Esophagus muscularis mucosa (tissue), 4 donors: ENCODE results near the gene TRIM8. TPM values are rescaled to one million over a fixed set of nuclear protein-coding genes. Genes with fewer than 3 reads are reported as not detected.

ENCODE experiments used
- DNase-seq: peaks from one replicate; pipeline ENCODE4 v3.0.0-alpha.2; 2017; ENCODE audit errors: extremely low spot score
- H3K27ac ChIP-seq, 4 donors: fragments of 200-600 bp; sonication (generic); replicated peaks in 1 of 4; 1 replicate in 3 of 4; 2 replicates in 1 of 4; pipeline ENCODE4 v1.5.1; 2016 to 2019; ENCODE audit warnings: mild to moderate bottlenecking in 1 of 4
- H3K27me3 ChIP-seq, 4 donors: fragments of 200-600 bp; sonication (generic); one replicate each; pipeline versions ENCODE4 v1.5.1 to v1.6.0; 2016 to 2019
- H3K36me3 ChIP-seq, 4 donors: fragments of 200-600 bp; sonication (generic); one replicate each; pipeline ENCODE4 v1.5.1; 2016 to 2019
- H3K4me1 ChIP-seq, 4 donors: fragments of 200-600 bp; sonication (generic); one replicate each; pipeline ENCODE4 v1.5.1; 2016 to 2019
- H3K4me3 ChIP-seq, 4 donors: fragments of 200-600 bp; sonication (generic); 1 replicate in 2 of 4; 2 replicates in 2 of 4; pipeline ENCODE4 v1.5.1; 2016 to 2019; ENCODE audit warnings: mild to moderate bottlenecking in 4 of 4, moderate library complexity in 1 of 4
- H3K9me3 ChIP-seq, 4 donors: fragments of 200-600 bp; sonication (generic); 1 replicate in 3 of 4; 2 replicates in 1 of 4; pipeline ENCODE4 v1.5.1; 2016 to 2019
- EP300 ChIP-seq: sonication (generic); formaldehyde crosslinking; IDR thresholded peaks from one replicate; pipeline ENCODE4 v1.6.1; 2017; ENCODE audit warnings: antibody characterized with exemption
- POLR2A ChIP-seq: fragments of 450-650 bp; IDR thresholded peaks from one replicate; pipeline ENCODE4 v1.6.1; 2017; ENCODE audit warnings: antibody characterized with exemption, moderate library complexity, mild to moderate bottlenecking, low read depth
- POLR2AphosphoS5 ChIP-seq, 2 donors: sonication (generic); formaldehyde crosslinking; IDR thresholded peaks; one replicate each; pipeline ENCODE4 v1.6.1; 2017; ENCODE audit warnings: antibody characterized with exemption in 2 of 2
- WGBS: methylation state at CpG from one replicate; pipeline ENCODE4 v1.1.5; 2018; 5-methylcytosine and 5-hydroxymethylcytosine counted together
- intact Hi-C: fragments of 100-400 bp; cut with DNase I; formaldehyde crosslinking; loops from one replicate; pipeline ENCODE4 v1.15.1; 2023
- total RNA-seq, 4 donors: library from RNA; depleted of rRNA; stranded (reverse); fragments of >200 nt; gene quantifications; one replicate each; pipeline versions ENCODE4 v1.1.0 to v1.2.1, GENCODE V29; 2016
- TF ChIP-seq, protein P1 (sequence below), 3 experiments: fragments of 200-600 bp in 2 of 3; fragments of 450-650 bp in 1 of 3; sonication (generic) in 2 of 3; IDR thresholded peaks; one replicate each; pipeline ENCODE4 v1.5.1; 2017 to 2019; ENCODE audit warnings: antibody characterized with exemption in 3 of 3, mild to moderate bottlenecking in 2 of 3, moderate library complexity in 1 of 3

The TRIM8 gene
- total RNA-seq, 4 donors from 2014 or later: 103 to 170 (median 159) TPM

DNA sequence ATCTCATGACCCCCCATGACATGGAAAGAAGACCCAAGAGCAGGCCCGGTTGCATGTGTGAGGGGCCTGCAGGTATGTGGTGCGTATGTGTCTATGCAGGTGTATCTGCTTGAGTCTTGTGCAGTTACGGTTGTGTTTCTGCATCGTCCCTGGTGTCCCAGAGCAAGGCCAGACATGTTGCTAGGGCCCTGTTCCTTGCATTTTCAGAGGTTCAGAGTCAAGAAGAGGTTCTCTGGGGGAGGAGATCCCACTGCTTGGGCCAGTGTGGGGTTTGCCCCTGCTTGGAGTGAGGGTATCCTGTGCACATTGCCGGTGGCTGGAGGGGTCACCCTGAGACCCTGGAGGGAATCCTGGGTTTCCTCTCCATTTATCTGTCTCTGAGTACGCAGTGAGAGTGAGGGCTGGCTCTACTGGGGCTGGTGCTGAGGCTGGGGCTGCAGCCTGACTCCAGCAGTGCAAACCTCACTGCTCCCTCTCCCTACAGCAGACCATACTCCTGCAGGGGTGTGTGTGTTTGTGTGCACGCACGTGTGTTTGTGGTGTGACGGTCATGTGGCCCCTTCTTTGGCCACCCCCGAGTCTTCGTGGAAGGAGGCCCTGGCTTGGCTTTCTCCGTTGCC, 4.1 kb downstream of the TRIM8 start:
- Histone ChIP-seq H3K27me3 (no peaks in the 10 kb centered on the region), H3K4me1 (peaks cover 64 to 83% (median 77%) of the 10 kb centered on the region in 4 donors), H3K27ac (peak overlapping the region; percentile 99 to 100 (median 100)), H3K9me3 (no peaks in the 10 kb centered on the region), H3K4me3 (peak overlapping the region; percentile 76 to 97 (median 88)), H3K36me3 (peaks cover 8 to 42% (median 23%) of the 10 kb centered on the region in 4 donors)
- TF ChIP-seq POLR2AphosphoS5 (IDR thresholded peaks at IDR 0.05) (no peak), EP300 (no peak), POLR2A (no peak)
- TF ChIP-seq, protein P1, sequence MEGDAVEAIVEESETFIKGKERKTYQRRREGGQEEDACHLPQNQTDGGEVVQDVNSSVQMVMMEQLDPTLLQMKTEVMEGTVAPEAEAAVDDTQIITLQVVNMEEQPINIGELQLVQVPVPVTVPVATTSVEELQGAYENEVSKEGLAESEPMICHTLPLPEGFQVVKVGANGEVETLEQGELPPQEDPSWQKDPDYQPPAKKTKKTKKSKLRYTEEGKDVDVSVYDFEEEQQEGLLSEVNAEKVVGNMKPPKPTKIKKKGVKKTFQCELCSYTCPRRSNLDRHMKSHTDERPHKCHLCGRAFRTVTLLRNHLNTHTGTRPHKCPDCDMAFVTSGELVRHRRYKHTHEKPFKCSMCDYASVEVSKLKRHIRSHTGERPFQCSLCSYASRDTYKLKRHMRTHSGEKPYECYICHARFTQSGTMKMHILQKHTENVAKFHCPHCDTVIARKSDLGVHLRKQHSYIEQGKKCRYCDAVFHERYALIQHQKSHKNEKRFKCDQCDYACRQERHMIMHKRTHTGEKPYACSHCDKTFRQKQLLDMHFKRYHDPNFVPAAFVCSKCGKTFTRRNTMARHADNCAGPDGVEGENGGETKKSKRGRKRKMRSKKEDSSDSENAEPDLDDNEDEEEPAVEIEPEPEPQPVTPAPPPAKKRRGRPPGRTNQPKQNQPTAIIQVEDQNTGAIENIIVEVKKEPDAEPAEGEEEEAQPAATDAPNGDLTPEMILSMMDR (IDR thresholded peaks at IDR 0.05): no peak
- intact Hi-C loops: loop anchor here (5.0 kb wide), 1 partner anchor 64 kb away; the partner anchor contains the start of genes ARL3 and SFXN2
- WGBS: 32% methylated on average over 10 of the region's 12 CpGs
- no peak for DNase-seq

DNA sequence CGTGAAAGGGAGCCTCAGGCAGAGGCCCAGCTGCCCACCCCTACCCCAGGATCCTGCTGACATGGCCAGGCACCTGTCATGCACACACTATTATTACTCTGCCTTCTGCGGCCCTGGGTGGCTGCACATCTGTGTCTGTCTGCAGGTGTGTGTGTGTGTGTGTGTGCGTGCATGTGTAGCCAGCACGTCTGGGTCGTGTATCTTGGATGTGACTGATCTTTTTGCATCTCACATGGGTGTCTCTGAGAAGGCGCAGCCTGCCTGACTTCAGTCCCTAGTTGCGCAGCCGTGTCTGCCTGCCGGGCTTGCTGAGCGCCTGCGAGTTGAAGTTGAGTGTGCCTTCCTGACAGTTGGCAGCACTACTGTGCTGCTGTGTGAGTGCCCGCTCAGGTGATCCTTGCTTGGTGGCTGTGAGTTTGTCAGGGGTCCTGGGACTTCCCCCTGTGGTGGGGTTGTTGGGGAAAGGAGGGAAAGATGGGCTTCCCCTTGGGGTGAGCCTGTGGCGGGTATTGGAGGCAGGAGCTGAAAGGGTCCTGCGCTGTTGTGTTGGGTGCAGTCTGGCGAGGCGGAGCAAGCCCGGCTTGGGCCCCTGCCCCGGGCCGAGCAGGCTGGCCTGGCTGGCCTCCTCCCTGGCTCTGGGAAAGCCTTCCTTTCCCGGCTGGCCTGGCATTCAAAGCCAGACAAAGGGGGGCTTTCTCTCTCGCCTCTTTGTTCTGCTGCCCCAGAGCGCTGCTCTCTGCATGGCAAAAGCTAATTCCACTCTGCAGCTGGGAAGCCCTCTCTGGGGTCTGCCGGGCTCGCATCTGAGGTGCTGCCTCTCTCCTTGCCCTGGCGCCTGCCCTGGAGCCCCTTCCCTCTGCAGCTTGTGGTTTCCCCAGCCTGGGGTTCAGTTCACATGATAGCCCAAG, 4.9 kb downstream of the TRIM8 start:
- 26% methylated on average over 7 of the region's 25 CpGs for WGBS
- intact Hi-C loops: loop anchor here (5.0 kb wide), 1 partner anchor 63 kb away; the partner anchor contains the start of genes ARL3 and SFXN2
- no peaks in the 10 kb centered on the region for H3K9me3 ChIP-seq
- no peaks in the 10 kb centered on the region for H3K27me3 ChIP-seq
- H3K27ac ChIP-seq: peak overlapping the region; percentile 36 to 100 (median 100)
- no peak for DNase-seq
- H3K36me3 ChIP-seq: peaks cover 13 to 50% (median 29%) of the 10 kb centered on the region in 4 donors
- peaks cover 64 to 90% (median 84%) of the 10 kb centered on the region in 4 donors for H3K4me1 ChIP-seq
- TF ChIP-seq POLR2A: no peak
- TF ChIP-seq, protein P1 (IDR thresholded peaks at IDR 0.05): no peak
- no peak for TF ChIP-seq EP300
- H3K4me3 ChIP-seq: peak overlapping the region; percentile 76 to 97 (median 88)

DNA sequence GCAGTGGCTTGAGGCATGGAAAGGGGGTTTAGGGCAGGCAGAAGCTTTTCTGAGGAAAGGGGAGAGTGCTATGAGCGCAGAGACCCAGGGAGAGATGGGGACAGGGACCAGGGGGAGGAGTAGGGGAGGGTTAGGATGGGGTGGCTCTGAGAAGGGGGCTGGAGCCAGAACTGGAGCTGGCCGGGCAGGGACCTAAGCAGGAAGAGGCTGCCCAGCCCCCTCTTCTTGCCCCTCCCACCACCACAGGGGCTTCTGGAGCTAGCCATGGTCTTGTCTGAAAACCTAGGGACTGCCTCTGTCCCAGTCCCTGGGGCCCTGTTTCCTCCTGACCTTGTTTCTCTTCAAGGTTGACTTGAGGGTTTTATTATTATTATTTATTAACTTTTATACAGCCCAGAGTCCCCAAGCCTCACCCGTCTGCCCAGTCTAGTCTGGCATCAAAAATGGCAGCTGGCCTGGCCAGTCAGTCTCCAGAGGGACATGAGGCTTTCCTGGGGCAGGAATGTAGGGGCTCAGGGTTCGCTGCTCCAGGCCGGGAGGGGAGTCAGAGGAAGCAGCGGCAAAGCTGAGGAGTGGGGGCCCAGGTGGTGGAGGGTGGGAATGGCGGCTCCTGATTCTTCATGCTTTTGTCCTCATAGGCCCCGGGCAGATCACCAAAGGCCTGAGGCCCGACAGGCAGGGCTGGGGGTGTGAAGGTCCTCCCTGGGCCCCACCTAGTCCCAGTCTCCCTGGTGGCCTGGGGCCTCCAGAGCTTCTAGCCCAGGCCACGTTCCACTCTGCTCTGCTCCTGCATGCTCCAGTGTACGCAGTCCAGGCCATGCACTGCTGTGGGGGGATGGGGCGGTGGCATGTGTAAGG, 5.7 kb downstream of the TRIM8 start:
- 61% methylated on average over 11 of the region's 12 CpGs for WGBS
- Histone ChIP-seq H3K4me3 (peak overlapping the region; percentile 76 to 97 (median 88)), H3K4me1 (peaks cover 69 to 89% (median 85%) of the 10 kb centered on the region in 4 donors), H3K27ac (peak overlapping the region; percentile 36 to 100 (median 77)), H3K36me3 (peaks cover 15 to 59% (median 38%) of the 10 kb centered on the region in 4 donors), H3K9me3 (no peaks in the 10 kb centered on the region), H3K27me3 (no peaks in the 10 kb centered on the region)
- DNase-seq: no peak
- no peak for TF ChIP-seq POLR2AphosphoS5 (IDR thresholded peaks at IDR 0.05)
- TF ChIP-seq, protein P1 (IDR thresholded peaks at IDR 0.05): no peak
- TF ChIP-seq POLR2A: no peak
- TF ChIP-seq EP300: no peak
- intact Hi-C loops: loop anchor here (5.0 kb wide), 1 partner anchor 62 kb away; the partner anchor contains the start of genes ARL3 and SFXN2

DNA sequence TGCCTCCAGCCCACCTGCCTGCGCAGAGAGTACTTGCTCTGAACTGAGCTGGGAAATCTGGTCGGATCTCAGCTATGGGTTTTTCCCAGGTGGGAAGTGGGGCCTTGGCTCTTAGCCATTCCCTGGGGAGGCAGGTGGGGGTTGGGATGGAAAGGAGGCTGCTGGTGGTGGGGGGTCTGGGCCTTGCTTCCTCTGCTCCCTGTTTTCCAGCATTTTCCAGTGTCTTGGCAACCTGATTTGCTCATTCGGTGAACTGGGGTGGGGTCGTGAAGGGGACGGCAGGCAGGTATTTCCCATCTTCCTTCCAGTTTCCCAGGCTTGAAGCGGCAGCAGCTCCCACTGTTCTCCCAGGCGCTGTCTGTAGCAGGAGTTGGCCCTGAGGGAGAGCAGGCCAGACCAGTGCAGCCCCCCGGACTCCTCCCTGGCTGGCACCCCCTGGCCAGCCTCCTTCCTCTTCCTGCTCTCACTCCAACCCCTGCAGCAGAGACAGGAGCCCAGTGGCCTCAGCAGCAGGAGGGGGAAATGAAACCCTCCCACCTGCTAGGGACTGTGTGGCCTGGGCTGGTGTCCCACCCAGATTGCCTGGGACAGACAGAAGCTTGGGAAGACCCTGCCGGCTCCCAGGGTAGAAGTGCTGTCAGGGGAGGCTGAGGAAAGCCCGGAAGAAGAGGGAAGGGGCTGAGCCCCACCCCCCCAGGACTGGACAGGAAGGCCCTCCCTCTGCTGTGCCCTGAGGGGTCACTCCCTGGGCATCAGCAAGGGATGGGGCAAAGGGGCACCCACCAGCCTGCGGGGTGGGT, 6.6 kb downstream of the TRIM8 start:
- Histone ChIP-seq H3K27ac (peak overlapping the region; percentile 36 to 100 (median 77)), H3K36me3 (peaks cover 23 to 67% (median 46%) of the 10 kb centered on the region in 4 donors), H3K9me3 (no peaks in the 10 kb centered on the region), H3K4me3 (peak overlapping the region in 3 of 4 donors; percentile 0 to 97 (median 9)), H3K27me3 (no peaks in the 10 kb centered on the region), H3K4me1 (peaks cover 69 to 88% (median 85%) of the 10 kb centered on the region in 4 donors)
- WGBS: 56% methylated on average over 9 of the region's 11 CpGs
- no peak for DNase-seq
- intact Hi-C loops: no loop called here
- TF ChIP-seq POLR2AphosphoS5 (IDR thresholded peaks at IDR 0.05) (no peak), POLR2A (no peak), EP300 (no peak)
- TF ChIP-seq, protein P1 (IDR thresholded peaks at IDR 0.05): no peak
